Cerebellar nuclear complex (tissue), 1 donor: Measurements from ENCODE around the gene C1orf87.
"Not testable (repeated sequence)": the region's sequence is repeated elsewhere in the genome, so short reads cannot be mapped to it uniquely, and the experiment has no call there.

Experiments
- DNase-seq, 2 experiments: peaks; one replicate each; lab custom pipeline; 2025; lab: John Stamatoyannopoulos, UW

The C1orf87 gene

GRCh38 chr1:59994302-59995198, 79.0 kb downstream of the C1orf87 start:
- DNase-seq = no peak

GRCh38 chr1:59992040-59992820, 81.3 kb downstream of the C1orf87 start:
- no peak for DNase-seq

- DNase-seq = no peak
Measured at GRCh38 chr1:59990470-59990869, 83.1 kb downstream of the C1orf87 start.

- no peak for DNase-seq
Measured at GRCh38 chr1:59986516-59987310, 86.9 kb downstream of the C1orf87 start.

GRCh38 chr1:59985911-59986515, 87.6 kb downstream of the C1orf87 start:
- no peak for DNase-seq

GRCh38 chr1:59979666-59980065, 93.9 kb downstream of the C1orf87 start:
- DNase-seq = no peak

- no peak for DNase-seq
Measured at GRCh38 chr1:59978511-59978910, 95.1 kb downstream of the C1orf87 start.

- DNase-seq = no peak
Measured at GRCh38 chr1:59978026-59978425, 95.5 kb downstream of the C1orf87 start.

- no peak for DNase-seq
Measured at GRCh38 chr1:59977075-59977410, 96.5 kb downstream of the C1orf87 start.

- DNase-seq = peak in 1 of 2 experiments; percentile 34
Measured at GRCh38 chr1:59976194-59977074, 97.1 kb downstream of the C1orf87 start.

GRCh38 chr1:59973719-59974118, 99.9 kb downstream of the C1orf87 start:
- no peak for DNase-seq

GRCh38 chr1:59972216-59972927, 101.2 kb downstream of the C1orf87 start:
- no peak for DNase-seq

- peak; percentile 34 to 65 for DNase-seq
Measured at GRCh38 chr1:59971464-59971911, 102.1 kb downstream of the C1orf87 start.

- not testable (repeated sequence) for DNase-seq
Measured at GRCh38 chr1:59969542-59970175, 103.9 kb downstream of the C1orf87 start.

- not testable (repeated sequence) for DNase-seq
Measured at GRCh38 chr1:59968746-59969145, 104.8 kb downstream of the C1orf87 start.

- DNase-seq = no peak
Measured at GRCh38 chr1:59967780-59968179, 105.8 kb downstream of the C1orf87 start.

- no peak for DNase-seq
Measured at GRCh38 chr1:59967141-59967697, 106.4 kb downstream of the C1orf87 start.

- DNase-seq = no peak
Measured at GRCh38 chr1:59952065-59952464, 121.5 kb downstream of the C1orf87 start.

- DNase-seq = no peak
Measured at GRCh38 chr1:59949648-59950047, 123.9 kb downstream of the C1orf87 start.
